Cerebellar nuclear complex (tissue), 1 donor: ENCODE data around the gene ACAT2.
"Not testable (repeated sequence)": the region's sequence is repeated elsewhere in the genome, so short reads cannot be mapped to it uniquely, and the experiment has no call there.

Experiments used
- DNase-seq, 2 experiments: peaks; one replicate each; lab custom pipeline; 2025; lab: John Stamatoyannopoulos, UW

The ACAT2 gene

DNA sequence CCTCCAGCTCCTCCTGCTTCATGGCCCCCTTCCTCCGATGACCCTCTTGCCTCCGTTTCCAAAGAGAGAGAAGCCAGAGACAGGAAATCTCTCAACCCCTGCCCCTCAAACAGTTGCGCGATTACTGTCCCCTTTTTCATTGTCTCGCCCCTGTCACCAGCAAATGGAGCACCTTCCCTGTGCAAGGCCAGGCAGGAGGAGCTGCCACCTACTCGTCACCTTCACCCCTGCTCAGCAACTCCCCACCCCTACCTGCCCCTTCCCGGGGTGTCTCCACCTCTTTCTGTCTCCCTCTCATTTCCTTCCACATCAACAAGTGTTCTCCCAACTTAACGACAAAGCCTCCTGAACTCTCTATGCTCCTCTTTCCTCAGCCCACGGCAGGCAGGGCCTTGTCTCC lies 51.9 kb downstream of the ACAT2 start:
- DNase-seq = no peak

- DNase-seq = no peak
Observed at GRCh38 chr6:159815410-159815809, 53.6 kb downstream of the ACAT2 start.

DNA sequence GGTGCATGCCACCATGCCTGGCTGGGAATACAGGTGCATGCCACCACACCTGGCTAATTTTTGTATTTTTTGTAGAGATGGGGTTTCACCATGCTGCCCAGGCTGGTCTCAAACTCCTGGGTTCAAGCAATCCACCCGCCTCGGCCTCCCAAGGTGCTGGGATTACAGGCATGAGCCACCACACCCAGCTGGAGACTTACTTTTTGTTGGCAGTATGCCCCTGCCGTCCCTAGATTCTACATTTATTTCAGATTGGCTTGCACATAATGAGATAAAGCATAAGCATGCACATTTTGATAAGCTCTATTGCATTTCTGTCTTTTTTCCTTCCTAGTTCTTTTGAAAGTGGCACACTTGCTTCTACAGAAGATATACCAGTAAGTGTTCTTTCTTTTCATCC lies 54.9 kb downstream of the ACAT2 start:
- DNase-seq = not testable (repeated sequence)

- no peak for DNase-seq
Observed at GRCh38 chr6:159817951-159818739, 56.3 kb downstream of the ACAT2 start.

DNA sequence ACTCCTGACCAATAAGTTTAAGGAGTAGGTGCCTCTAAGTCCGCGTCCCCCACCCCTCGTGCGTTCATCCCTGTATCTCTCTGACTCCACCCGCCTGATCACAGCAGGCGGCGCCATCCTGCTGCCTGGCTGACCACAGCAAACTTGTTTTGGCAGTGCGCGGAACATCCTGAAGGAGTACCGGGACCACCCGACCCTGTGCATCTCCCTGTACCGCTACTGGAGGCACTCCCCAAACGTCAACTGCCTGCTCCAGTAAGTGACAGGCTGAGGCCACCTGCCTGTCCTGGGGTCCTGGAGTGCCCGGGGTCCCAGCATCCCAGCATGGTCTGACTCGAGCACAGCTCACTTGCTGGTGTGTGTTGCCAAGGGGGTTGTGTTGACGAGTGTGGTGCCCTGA lies 57.3 kb downstream of the ACAT2 start:
- DNase-seq = no peak

DNA sequence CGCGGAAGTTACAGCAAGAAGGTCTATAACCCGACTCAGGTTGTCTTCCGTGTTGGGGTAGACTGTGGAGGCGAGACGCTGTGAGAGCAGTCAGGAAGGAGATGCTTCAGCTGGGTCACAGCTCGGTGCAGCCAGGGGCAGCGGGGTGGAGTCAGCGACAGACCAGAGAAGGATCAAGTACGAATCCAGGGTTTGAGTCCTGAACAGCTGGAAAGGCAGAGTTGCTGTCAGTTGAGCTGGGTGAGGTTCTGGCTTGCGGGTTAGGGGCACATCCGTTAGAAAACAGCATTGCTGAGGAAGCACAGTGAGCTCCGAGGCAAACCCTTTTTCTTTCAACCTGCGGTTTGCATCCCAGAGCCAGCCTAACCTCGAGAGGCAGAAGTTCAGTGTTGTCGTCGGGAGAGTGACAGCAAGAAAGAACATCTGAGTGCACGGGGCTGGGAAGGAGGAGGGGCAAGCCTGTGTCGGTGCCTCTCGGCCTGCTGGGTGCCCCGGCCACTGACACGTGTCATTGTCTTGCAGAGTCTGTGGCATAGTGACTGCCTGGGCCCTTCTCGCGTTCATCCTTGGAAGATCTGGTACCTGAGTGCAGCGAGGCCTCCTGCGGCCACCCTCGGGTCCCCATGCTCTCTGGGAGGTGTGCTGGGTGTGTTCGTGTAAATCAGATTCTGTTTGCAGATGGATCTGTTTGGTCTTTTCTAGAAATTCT lies 58.2 kb downstream of the ACAT2 start:
- DNase-seq = no peak

- no peak for DNase-seq
Observed at GRCh38 chr6:159821122-159821521, 59.3 kb downstream of the ACAT2 start.

DNA sequence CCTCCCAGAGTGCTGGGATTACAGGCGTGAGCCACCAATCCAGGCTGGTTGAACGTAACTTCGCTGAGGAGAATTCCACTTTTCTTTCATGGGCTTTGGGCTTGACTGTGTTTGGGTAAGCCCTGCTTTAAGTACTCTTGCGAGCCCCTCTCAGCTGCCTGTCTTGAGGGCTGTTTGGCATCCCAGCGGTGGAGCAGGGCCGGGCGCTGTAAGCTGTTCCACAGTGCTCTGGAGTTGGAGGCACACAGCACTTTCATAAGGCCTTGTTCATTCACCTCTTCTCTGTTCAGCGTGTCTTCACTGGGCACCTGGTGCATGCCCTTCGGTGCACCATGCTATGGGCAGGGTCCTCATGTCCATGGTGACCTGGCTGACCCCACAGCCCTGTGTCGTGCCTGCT lies 59.9 kb downstream of the ACAT2 start:
- DNase-seq = no peak

DNA sequence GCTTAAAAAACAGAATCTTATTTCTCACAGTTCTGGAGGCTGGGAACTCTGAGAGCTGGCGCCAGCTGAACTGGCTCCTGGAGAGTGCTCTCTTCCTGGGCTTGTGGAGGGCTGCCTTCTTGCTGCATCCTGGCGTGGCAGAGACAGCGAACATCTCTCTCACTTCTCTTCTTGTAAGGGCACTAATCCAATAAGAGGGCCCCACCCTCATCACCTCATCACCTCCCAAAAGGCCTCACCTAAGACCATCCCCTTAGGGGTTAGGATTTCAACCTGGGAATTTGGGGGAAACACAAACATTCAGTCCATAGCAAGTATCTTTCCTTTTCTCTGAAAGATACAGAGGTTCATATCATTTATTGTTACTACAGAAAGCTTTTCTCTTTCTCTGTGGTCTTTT lies 62.1 kb downstream of the ACAT2 start:
- DNase-seq = no peak

GRCh38 chr6:159824690-159825089 lies 62.8 kb downstream of the ACAT2 start:
- DNase-seq = not testable (repeated sequence)

DNA sequence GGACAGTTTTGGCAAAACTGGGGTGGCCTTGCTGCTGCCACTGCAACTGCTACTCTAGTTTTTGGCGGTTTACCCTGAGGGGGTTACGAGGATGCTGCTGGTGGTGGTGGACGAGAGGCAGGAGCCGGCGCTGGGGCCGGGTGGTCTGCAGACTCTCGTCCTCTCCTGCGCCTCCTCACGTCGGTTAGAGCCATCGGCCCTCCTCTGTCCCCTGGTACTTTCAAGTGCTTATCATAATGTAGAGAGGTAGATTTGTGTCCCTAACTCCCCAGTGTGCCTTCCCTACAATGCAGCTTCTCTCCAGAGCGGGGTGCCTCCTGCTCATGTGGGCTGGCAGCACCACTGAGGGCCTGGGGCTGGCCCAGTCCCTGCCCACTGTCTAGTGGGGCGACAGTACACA lies 64.2 kb downstream of the ACAT2 start:
- DNase-seq = no peak

DNA sequence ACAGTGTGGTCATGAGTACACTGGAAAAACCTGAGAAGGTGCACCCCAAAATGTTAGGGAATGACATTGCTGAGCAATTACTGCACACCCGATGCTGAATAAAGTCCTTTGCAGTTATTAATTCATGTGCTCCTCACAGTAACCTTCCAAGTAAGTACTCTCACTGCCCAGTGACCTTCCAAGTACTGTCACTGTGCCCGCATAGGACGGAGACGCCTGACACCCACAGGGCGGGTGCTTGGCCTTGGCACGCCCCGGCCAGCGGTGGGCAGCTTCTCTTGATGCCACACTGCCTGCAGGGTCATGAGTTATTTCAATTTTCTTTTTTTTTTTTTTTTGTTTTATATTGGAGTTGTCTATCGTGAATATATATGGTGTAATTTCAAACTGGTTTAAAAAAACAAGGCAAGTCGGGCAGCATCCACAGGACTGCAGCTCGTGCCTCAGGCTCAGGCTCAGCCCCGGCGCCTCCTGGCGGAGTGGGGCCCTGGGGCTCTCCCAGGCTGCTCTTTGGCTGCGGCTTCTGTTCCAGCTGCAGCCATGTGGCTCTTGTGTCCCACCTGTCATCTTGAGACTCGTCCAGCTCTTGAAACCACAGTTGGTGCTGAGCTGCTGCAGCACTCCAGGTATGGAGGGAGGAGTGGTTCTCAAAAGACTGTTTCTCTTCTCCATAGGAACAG lies 65.3 kb downstream of the ACAT2 start:
- no peak for DNase-seq

DNA sequence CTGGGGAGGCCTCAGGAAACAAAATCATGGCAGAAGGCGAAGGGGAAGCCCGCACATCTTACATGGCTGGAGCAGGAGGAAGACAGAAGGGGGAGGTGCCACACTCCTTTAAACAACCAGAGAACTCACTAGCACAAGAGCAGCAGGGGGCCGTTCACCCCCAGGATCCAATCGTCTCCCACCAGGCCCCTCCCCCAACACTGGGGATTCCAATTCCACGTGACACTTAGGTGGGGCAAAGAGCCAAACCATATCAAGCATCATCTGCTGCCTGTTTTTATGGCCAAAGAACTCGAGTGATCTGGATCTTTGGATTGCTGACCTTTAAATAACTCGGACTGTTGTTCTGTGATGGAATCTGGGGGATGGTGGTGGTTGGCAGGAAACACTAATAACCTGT lies 66.2 kb downstream of the ACAT2 start:
- no peak for DNase-seq
